Stimulated activated CD8-positive, alpha-beta memory T cell treated with anti-CD3 and anti-CD28 coated beads, Interleukin-15, amount 100 ng/mL, for 1 hour (primary cell): Measurements from ENCODE around the gene LACC1.

Experiments used
- DNase-seq: peaks from one replicate; pipeline ENCODE4 v3.0.0-alpha.2; 2020; ENCODE audit warnings: low read depth

LACC1 gene

GRCh38 chr13:43884222-43884621, 4.5 kb downstream of the LACC1 start:
- DNase-seq = no peak

GRCh38 chr13:43894438-43894837, 14.7 kb downstream of the LACC1 start:
- DNase-seq = no peak

- DNase-seq = no peak
Measured at GRCh38 chr13:43895940-43896339, 16.2 kb downstream of the LACC1 start.

GRCh38 chr13:43905435-43906031, 25.8 kb downstream of the LACC1 start:
- no peak for DNase-seq

GRCh38 chr13:43908156-43909126, 28.7 kb downstream of the LACC1 start:
- no peak for DNase-seq

- DNase-seq = no peak
Measured at GRCh38 chr13:43910856-43911255, 31.2 kb downstream of the LACC1 start.

GRCh38 chr13:43911278-43911677, 31.6 kb downstream of the LACC1 start:
- no peak for DNase-seq

GRCh38 chr13:43911871-43912270, 32.2 kb downstream of the LACC1 start:
- no peak for DNase-seq

- DNase-seq = no peak
Measured at GRCh38 chr13:43915451-43915850, 35.7 kb downstream of the LACC1 start.

- no peak for DNase-seq
Measured at GRCh38 chr13:43916828-43917227, 37.1 kb downstream of the LACC1 start.

- no peak for DNase-seq
Measured at GRCh38 chr13:43918636-43919035, 38.9 kb downstream of the LACC1 start.

- no peak for DNase-seq
Measured at GRCh38 chr13:43920965-43921674, 41.4 kb downstream of the LACC1 start.

- DNase-seq = no peak
Measured at GRCh38 chr13:43924549-43925245, 45.0 kb downstream of the LACC1 start.

- no peak for DNase-seq
Measured at GRCh38 chr13:43929947-43930346, 50.2 kb downstream of the LACC1 start.

- DNase-seq = no peak
Measured at GRCh38 chr13:43933378-43933777, 53.7 kb downstream of the LACC1 start.

GRCh38 chr13:43934273-43934672, 54.6 kb downstream of the LACC1 start:
- no peak for DNase-seq

GRCh38 chr13:43935878-43936277, 56.2 kb downstream of the LACC1 start:
- DNase-seq = no peak

- no peak for DNase-seq
Measured at GRCh38 chr13:43936647-43937046, 56.9 kb downstream of the LACC1 start.

- DNase-seq = no peak
Measured at GRCh38 chr13:43937839-43938238, 58.1 kb downstream of the LACC1 start.

- DNase-seq = no peak
Measured at GRCh38 chr13:43938449-43938848, 58.7 kb downstream of the LACC1 start.

- no peak for DNase-seq
Measured at GRCh38 chr13:43939086-43939485, 59.4 kb downstream of the LACC1 start.

GRCh38 chr13:43942286-43942685, 62.6 kb downstream of the LACC1 start:
- no peak for DNase-seq
